Measurements from ENCODE around the gene RPTOR.

RPTOR gene

DNA sequence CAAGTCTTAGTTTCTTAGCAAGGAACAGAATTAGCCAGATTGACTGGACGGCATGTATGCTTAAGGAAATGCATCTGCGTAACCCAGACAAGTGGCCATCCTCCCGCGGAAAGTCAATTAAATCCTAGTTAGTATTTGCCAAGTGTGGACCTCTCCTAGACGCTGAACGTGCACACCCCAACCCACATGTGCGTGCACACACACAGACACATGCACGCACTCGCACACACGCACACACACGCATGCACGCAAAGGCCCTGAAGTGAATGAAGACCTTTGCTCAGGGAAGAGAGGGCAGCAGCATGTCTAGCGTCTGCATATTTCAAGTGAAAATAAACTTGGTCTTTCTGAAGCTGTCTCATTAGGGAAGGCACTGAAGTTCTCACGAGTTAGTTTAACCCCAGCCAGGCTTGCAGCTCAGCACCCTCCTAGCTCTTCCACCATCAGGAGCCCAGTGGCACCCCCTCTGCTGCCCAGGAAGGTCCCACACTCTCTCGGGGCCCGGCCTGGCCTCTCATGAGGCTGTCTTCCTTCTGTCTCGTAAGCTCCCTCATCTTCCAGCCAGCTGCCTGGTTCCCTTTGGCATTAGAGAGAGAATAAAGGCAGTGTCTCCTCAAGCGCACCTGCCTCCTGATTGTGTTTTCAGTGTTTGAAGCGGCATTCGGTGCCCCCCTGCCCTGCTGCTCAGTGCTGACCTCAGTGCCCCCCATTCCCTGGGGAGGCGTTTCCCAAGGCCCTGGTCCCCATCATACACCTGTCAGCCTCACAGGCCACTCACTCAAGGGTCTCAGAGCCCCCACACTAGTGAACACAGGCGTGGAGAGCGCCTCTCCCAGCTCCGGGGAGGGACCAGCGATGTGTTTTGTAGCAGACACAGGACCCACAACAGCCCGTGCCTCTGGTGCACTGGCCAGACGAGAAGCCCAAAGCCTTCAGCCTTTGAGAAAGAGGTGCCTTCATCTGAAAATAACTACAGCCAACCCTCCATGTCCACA is 394.8 kb downstream of the RPTOR start:
- no peak overlapping the region for H3K4me2 ChIP-seq (ENCODE audit: low read length)
- H3K4me3 ChIP-seq (ENCODE audit: low read length), result no peak overlapping the region
- H4K20me1 ChIP-seq (ENCODE audit: insufficient read depth, low read length), result no peaks in the 10 kb centered on the region

DNA sequence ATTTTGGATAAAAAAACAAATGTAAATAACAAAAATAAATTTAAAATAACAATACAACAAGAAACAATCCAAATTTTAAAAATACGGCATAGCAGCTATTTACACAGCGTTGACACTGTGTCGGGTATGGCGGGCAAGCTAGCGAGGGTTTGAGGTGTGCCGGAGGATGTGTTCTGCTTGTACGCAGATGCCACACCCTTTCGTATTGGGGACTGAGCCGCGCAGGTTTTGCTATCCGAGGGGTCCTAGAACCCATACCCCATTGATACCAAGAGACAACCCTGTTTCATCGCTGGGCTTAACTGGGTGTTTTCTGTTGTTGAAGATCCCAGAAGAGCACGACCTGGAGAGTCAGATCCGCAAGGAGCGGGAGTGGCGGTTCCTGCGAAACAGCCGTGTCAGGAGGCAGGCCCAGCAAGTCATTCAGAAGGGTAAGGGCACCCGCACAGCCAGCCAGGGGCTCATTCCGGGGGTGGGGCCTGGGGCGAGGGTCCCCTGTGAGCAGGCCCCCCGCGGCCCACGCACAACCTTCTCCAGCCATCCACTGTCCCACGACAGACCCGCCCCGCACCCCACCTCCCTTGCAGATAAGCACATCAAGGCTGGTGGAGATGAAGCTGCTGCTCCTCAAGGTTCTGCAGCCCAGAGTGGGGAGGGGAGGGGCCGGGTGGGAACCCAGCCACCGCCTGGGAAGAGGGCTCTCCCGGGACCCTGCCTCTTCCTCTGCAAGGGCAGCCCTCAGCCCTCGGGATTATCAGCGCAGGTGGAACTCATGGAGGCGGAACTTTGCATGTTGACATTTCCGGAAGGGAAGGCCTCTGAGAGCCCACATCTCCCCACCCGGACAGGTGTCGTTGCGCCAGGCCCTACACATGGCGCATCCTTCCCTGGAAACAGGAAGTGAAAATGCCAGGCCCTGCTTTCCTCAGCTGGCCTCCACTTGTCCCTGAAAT is 395.8 kb downstream of the RPTOR start:
- TF ChIP-seq, protein P1, sequence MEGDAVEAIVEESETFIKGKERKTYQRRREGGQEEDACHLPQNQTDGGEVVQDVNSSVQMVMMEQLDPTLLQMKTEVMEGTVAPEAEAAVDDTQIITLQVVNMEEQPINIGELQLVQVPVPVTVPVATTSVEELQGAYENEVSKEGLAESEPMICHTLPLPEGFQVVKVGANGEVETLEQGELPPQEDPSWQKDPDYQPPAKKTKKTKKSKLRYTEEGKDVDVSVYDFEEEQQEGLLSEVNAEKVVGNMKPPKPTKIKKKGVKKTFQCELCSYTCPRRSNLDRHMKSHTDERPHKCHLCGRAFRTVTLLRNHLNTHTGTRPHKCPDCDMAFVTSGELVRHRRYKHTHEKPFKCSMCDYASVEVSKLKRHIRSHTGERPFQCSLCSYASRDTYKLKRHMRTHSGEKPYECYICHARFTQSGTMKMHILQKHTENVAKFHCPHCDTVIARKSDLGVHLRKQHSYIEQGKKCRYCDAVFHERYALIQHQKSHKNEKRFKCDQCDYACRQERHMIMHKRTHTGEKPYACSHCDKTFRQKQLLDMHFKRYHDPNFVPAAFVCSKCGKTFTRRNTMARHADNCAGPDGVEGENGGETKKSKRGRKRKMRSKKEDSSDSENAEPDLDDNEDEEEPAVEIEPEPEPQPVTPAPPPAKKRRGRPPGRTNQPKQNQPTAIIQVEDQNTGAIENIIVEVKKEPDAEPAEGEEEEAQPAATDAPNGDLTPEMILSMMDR (IDR thresholded peaks at IDR 0.05; ENCODE audit: low read depth, low read length), result no peak
- no peak for TF ChIP-seq EZH2phosphoT487 (IDR thresholded peaks at IDR 0.05; ENCODE audit: low read depth)
- no peaks in the 10 kb centered on the region for H3K36me3 ChIP-seq (replicated peaks; ENCODE audit: low read depth, low read length)
- no peak overlapping the region for H3K9ac ChIP-seq (ENCODE audit: low read length)
- H4K20me1 ChIP-seq (ENCODE audit: insufficient read depth, low read length), result no peaks in the 10 kb centered on the region
- H3K4me1 ChIP-seq (ENCODE audit: low read length), result no peaks in the 10 kb centered on the region
- H3K27me3 ChIP-seq (ENCODE audit: low read depth, low read length), result no peaks in the 10 kb centered on the region
- no peak overlapping the region for H3K4me2 ChIP-seq (ENCODE audit: low read length)
- H3K27ac ChIP-seq (ENCODE audit: low read length), result no peak overlapping the region
- H3K79me2 ChIP-seq (ENCODE audit: low read length), result no peaks in the 10 kb centered on the region
- no peak overlapping the region for H3K4me3 ChIP-seq (ENCODE audit: low read length)
- H3K9me3 ChIP-seq (ENCODE audit: insufficient read depth, low read length), result no peaks in the 10 kb centered on the region
- no peak overlapping the region for H2AFZ ChIP-seq (ENCODE audit: low read depth, low read length)

More for the DNA sequence above, 394.8 kb downstream of the RPTOR start:
- TF ChIP-seq, protein P1 (IDR thresholded peaks at IDR 0.05; ENCODE audit: low read depth, low read length), result no peak
- Histone ChIP-seq H3K9me3 (ENCODE audit: insufficient read depth, low read length) (no peaks in the 10 kb centered on the region), H2AFZ (ENCODE audit: low read depth, low read length) (no peak overlapping the region), H3K36me3 (replicated peaks; ENCODE audit: low read depth, low read length) (no peaks in the 10 kb centered on the region), H3K79me2 (ENCODE audit: low read length) (no peaks in the 10 kb centered on the region), H3K4me1 (ENCODE audit: low read length) (no peaks in the 10 kb centered on the region), H3K27ac (ENCODE audit: low read length) (no peak overlapping the region), H3K27me3 (ENCODE audit: low read depth, low read length) (no peaks in the 10 kb centered on the region), H3K9ac (ENCODE audit: low read length) (no peak overlapping the region)

DNA sequence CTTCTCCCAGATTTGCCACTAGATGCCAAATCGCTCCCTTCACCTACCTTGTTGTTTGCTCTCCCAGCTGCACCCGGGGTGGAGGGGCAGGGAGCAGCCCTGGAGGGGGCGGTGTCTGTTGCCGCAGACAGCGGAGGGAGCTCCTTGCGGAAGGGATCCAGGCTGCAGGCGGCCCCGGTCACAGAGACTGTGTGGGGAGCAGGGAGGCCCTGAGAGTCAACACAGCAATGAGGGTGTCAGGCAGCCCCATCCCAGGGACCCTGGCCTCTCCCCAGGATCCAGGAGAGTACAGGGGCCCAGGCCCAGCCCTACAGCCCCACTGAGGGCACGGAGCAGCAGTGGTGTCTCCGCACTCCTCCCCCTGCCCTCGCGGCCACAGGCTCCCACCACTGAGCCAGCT is 396.5 kb downstream of the RPTOR start:
- Histone ChIP-seq H3K4me3 (ENCODE audit: low read length) (no peak overlapping the region), H3K4me1 (ENCODE audit: low read length) (no peaks in the 10 kb centered on the region), H3K27ac (ENCODE audit: low read length) (no peak overlapping the region), H3K9me3 (ENCODE audit: insufficient read depth, low read length) (no peaks in the 10 kb centered on the region), H3K36me3 (replicated peaks; ENCODE audit: low read depth, low read length) (peaks cover 5% of the 10 kb centered on the region), H3K4me2 (ENCODE audit: low read length) (no peak overlapping the region), H4K20me1 (ENCODE audit: insufficient read depth, low read length) (no peaks in the 10 kb centered on the region), H3K9ac (ENCODE audit: low read length) (no peak overlapping the region), H3K79me2 (ENCODE audit: low read length) (no peaks in the 10 kb centered on the region), H3K27me3 (ENCODE audit: low read depth, low read length) (no peaks in the 10 kb centered on the region), H2AFZ (ENCODE audit: low read depth, low read length) (no peak overlapping the region)
- TF ChIP-seq, protein P1 (IDR thresholded peaks at IDR 0.05; ENCODE audit: low read depth, low read length), result no peak
- TF ChIP-seq EZH2phosphoT487 (IDR thresholded peaks at IDR 0.05; ENCODE audit: low read depth), result no peak
